Measurements from ENCODE around the gene VSTM2L.

VSTM2L gene

GRCh38 chr20:37873884-37874283 is 29.0 kb upstream of the VSTM2L start:
- Mint-ChIP-seq H3K27me3 (no peaks in the 10 kb centered on the region), H3K36me3 (peaks cover 54% of the 10 kb centered on the region), H3K27ac (no peak overlapping the region), H3K4me3 (no peak overlapping the region), H3K9me3 (no peaks in the 10 kb centered on the region), H3K4me1 (peaks cover 7% of the 10 kb centered on the region)
- ATAC-seq, result no peak

DNA sequence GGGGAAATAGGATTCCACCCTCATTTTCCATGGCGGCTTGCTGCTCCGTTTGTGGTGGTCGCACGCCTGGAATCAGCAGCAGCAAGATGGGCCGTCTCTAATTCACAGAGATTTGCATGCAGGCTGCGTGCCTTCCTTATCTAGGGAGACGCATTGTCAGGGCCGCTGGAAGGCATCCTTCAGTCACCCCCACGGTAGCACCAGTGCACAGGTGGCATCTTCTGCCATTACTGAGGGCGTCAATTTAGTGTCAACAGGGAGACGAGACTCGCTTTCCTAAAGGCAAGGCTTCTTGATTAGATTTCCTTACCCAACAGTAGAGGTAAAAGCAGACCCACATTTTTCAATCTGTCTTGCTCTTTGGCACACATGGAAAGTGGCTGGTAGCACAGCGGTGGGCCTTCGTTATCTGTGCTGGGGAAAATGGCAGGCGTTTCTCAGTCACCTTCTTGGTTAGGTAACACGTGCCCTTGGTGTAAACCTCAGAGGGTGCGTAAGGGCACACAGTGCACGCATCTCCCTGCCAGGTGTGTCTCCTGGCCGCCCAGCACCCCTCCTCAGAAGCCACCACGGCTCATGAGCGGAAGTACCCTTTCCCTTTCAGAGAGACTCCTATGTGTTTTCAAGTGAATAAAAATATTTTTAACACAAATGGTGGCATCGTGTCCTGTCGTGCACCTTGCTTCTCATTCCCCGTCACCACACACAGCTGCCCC is 27.3 kb upstream of the VSTM2L start:
- Mint-ChIP-seq H3K4me3 (no peak overlapping the region), H3K27ac (no peak overlapping the region), H3K9me3 (no peaks in the 10 kb centered on the region), H3K27me3 (no peaks in the 10 kb centered on the region), H3K4me1 (no peaks in the 10 kb centered on the region), H3K36me3 (peaks cover 39% of the 10 kb centered on the region)
- no peak for ATAC-seq

- no peak for ATAC-seq
- Mint-ChIP-seq H3K9me3 (no peaks in the 10 kb centered on the region), H3K4me3 (no peak overlapping the region), H3K36me3 (peaks cover 26% of the 10 kb centered on the region), H3K4me1 (no peaks in the 10 kb centered on the region), H3K27me3 (no peaks in the 10 kb centered on the region), H3K27ac (no peak overlapping the region)
Observed at GRCh38 chr20:37876863-37877262, 26.1 kb upstream of the VSTM2L start.

DNA sequence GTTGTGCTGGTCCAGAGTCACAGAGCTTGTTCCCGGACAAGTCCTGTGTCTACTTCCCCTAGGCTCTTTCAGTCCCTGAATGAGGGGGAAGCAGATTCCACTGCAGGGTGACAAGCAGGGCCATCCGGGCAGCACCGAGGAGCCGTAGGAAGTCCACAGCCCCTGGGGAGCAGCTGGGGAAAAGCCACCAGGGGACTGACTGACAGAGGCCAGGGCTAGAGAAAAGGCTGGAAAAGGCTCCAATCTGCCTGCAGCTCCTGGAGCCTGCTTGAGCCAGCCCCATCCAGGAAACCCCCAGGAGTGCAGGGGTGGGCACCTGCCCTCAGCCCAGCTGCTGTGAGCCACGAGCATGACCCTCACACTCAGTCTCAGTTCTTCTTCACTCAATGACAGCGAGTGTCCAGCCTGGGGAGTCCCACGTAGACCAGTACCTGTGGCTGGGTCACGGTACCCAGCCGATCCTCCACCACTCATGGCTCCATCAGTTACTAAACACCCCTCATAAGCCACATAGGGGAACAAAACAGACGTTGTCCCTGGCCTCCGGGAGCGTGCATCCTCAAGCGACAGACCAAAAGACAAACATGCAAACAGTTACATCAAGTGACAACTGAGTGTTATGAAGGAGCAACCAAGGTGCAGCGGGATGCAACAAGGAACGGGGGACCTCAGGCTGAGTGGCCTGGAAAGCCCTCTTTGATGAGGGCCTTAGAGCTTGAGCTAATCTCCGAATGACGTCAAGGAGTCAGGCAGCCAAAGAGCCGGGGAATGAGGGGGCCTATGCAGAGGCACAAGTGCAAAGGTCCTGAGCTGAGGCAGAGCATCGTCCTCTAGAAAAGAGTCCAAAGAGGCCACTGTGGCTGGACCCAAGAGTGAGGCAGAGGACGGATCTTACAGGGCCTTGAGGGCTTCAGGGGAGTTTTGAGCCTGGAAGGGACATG is 24.8 kb upstream of the VSTM2L start:
- ATAC-seq, result no peak
- Mint-ChIP-seq H3K9me3 (no peaks in the 10 kb centered on the region), H3K27me3 (no peaks in the 10 kb centered on the region), H3K27ac (no peak overlapping the region), H3K4me1 (no peaks in the 10 kb centered on the region), H3K36me3 (peaks cover 24% of the 10 kb centered on the region), H3K4me3 (no peak overlapping the region)

DNA sequence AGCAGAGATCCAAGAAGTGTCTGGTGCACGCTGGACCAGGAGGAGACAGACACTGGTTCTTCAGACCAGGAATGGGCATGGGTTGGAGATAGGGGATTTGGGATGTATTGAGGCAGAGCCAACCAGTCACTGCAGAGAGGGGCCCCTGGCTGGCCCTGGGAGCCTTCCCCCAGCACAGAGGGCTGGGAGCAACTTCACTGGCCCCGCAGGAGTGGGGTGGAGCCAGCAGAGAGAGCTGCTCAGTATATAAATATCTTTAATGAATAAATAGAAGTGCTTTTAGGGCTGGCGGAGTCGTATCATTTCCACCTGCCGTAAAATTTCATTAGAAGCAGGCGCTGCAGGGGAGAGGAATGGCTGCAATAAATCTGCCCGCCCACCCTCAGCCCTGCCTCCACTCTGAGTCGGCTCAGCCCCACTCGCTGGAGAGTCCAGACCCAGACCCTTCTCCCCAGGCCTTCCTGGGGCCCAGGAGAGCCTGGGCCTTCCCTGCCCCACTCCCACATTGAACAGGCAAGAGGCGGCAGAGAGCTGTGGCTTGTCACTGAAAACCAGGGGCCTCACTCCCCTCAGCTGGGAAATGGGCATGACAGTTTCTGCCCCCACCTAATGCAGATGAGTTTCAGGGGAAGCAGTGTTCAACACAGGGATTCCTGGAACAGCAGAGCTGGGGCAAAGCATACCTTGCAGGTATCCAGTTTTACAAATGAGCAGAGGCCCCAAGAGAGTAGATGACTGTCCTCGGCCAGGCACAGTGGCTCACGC is 23.9 kb upstream of the VSTM2L start:
- ATAC-seq, result no peak
- H3K36me3 Mint-ChIP-seq, result peaks cover 15% of the 10 kb centered on the region
- H3K27ac Mint-ChIP-seq, result no peak overlapping the region
- H3K4me3 Mint-ChIP-seq, result no peak overlapping the region
- no peaks in the 10 kb centered on the region for H3K9me3 Mint-ChIP-seq
- no peaks in the 10 kb centered on the region for H3K27me3 Mint-ChIP-seq
- no peaks in the 10 kb centered on the region for H3K4me1 Mint-ChIP-seq

- Mint-ChIP-seq H3K36me3 (peaks cover 8% of the 10 kb centered on the region), H3K27me3 (no peaks in the 10 kb centered on the region), H3K4me3 (no peak overlapping the region), H3K9me3 (no peaks in the 10 kb centered on the region), H3K27ac (no peak overlapping the region), H3K4me1 (no peaks in the 10 kb centered on the region)
- no peak for ATAC-seq
Observed at GRCh38 chr20:37879843-37880242, 23.1 kb upstream of the VSTM2L start.

- no peak overlapping the region for H3K27ac Mint-ChIP-seq
- H3K4me3 Mint-ChIP-seq, result no peak overlapping the region
- H3K36me3 Mint-ChIP-seq, result peaks cover 3% of the 10 kb centered on the region
- H3K4me1 Mint-ChIP-seq, result no peaks in the 10 kb centered on the region
- H3K27me3 Mint-ChIP-seq, result no peaks in the 10 kb centered on the region
- no peak for ATAC-seq
- H3K9me3 Mint-ChIP-seq, result no peaks in the 10 kb centered on the region
Observed at GRCh38 chr20:37880726-37881591, 22.0 kb upstream of the VSTM2L start.

GRCh38 chr20:37881601-37882343 is 21.2 kb upstream of the VSTM2L start:
- Mint-ChIP-seq H3K9me3 (no peaks in the 10 kb centered on the region), H3K27ac (no peak overlapping the region), H3K4me1 (no peaks in the 10 kb centered on the region), H3K4me3 (no peak overlapping the region), H3K36me3 (no peaks in the 10 kb centered on the region), H3K27me3 (no peaks in the 10 kb centered on the region)
- ATAC-seq, result no peak

DNA sequence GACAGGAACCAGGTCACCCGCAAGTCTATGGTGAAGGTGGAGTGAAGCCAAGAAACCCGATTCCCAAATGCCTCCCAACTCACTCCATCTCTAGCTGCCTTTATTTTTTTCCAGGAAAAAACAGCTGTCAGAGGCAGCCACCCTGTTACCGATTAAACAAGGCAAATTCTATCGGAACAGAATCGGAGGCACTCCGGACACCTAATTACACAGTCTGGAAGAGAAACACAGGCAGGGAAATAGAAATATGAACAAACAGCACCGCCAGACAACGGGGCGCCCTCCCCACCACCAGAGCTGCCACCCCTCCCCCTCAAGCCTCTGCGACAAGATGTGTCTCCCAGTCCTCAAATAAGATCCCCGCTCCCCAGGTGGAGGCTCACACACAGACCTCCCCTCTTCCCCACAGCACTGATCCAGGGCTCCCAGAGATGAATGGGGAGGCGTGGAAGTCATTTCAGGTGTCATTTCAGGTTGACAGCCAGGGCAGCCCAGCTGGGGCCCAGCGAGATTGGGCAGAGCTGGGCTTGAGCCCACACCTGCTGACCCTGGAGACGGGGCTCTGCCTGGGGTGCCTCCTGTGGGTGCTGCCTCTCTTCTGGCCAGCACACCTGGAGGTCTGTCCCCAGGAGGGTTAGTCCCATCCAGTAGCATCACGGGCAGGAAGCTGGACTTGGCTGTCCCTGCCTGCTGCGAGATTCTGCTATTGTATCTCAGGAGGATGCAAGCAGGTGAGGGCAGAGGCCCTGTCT is 19.8 kb upstream of the VSTM2L start:
- Mint-ChIP-seq H3K9me3 (no peaks in the 10 kb centered on the region), H3K27ac (no peak overlapping the region), H3K27me3 (no peaks in the 10 kb centered on the region), H3K36me3 (no peaks in the 10 kb centered on the region), H3K4me3 (no peak overlapping the region), H3K4me1 (no peaks in the 10 kb centered on the region)
- ATAC-seq, result no peak

DNA sequence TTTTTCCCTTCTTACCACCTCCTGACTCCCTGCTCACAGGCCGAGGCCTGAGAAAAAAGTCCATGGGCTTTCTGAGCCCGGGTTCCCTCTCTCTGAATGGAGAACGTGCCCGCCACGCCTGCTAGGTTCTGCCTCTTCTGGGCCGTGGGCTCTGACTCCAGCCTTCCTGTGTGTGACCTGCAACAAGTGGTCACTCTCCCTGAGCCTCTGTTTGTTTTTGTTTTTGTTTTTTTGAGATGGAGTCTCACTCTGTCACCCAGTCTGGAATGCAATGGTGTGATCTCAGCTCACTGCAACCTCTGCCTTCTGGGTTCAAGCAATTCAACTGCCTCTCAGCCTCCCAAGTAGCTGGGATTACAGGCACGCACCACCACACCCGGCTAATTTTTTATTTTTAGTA is 17.9 kb upstream of the VSTM2L start:
- H3K36me3 Mint-ChIP-seq, result no peaks in the 10 kb centered on the region
- no peak for ATAC-seq

GRCh38 chr20:37885593-37886503 is 17.1 kb upstream of the VSTM2L start:
- Mint-ChIP-seq H3K27me3 (no peaks in the 10 kb centered on the region), H3K36me3 (no peaks in the 10 kb centered on the region), H3K4me3 (no peak overlapping the region), H3K9me3 (no peaks in the 10 kb centered on the region), H3K27ac (no peak overlapping the region), H3K4me1 (peaks cover 7% of the 10 kb centered on the region)
- ATAC-seq, result no peak

More for the DNA sequence above, 17.9 kb upstream of the VSTM2L start:
- H3K9me3 Mint-ChIP-seq, result no peaks in the 10 kb centered on the region
- no peaks in the 10 kb centered on the region for H3K27me3 Mint-ChIP-seq
- no peak overlapping the region for H3K27ac Mint-ChIP-seq
- no peak overlapping the region for H3K4me3 Mint-ChIP-seq
- peaks cover 4% of the 10 kb centered on the region for H3K4me1 Mint-ChIP-seq

- Mint-ChIP-seq H3K4me3 (no peak overlapping the region), H3K4me1 (peaks cover 7% of the 10 kb centered on the region), H3K36me3 (no peaks in the 10 kb centered on the region), H3K27me3 (no peaks in the 10 kb centered on the region), H3K9me3 (no peaks in the 10 kb centered on the region), H3K27ac (no peak overlapping the region)
- ATAC-seq, result no peak
Observed at GRCh38 chr20:37886851-37887297, 16.1 kb upstream of the VSTM2L start.

GRCh38 chr20:37888641-37889040 is 14.3 kb upstream of the VSTM2L start:
- no peak for ATAC-seq
- no peak overlapping the region for H3K27ac Mint-ChIP-seq
- H3K4me3 Mint-ChIP-seq, result no peak overlapping the region
- no peaks in the 10 kb centered on the region for H3K36me3 Mint-ChIP-seq
- peaks cover 8% of the 10 kb centered on the region for H3K4me1 Mint-ChIP-seq
- H3K9me3 Mint-ChIP-seq, result no peaks in the 10 kb centered on the region
- no peaks in the 10 kb centered on the region for H3K27me3 Mint-ChIP-seq

Data from stimulated activated memory B cell treated with anti-CD40 and anti-IgM and Interleukin-4, amounts not matched to agents 10 μg/mL and 1 μg/mL and 100 μg/mL, for 72 hours (primary cell).